ENCODE results near the gene SARDH. TPM values are rescaled to one million over a fixed set of nuclear protein-coding genes. Genes with fewer than 3 reads are reported as not detected.

SARDH gene
- total RNA-seq, 1 donor from 2014 or later, result 1.2 TPM

DNA sequence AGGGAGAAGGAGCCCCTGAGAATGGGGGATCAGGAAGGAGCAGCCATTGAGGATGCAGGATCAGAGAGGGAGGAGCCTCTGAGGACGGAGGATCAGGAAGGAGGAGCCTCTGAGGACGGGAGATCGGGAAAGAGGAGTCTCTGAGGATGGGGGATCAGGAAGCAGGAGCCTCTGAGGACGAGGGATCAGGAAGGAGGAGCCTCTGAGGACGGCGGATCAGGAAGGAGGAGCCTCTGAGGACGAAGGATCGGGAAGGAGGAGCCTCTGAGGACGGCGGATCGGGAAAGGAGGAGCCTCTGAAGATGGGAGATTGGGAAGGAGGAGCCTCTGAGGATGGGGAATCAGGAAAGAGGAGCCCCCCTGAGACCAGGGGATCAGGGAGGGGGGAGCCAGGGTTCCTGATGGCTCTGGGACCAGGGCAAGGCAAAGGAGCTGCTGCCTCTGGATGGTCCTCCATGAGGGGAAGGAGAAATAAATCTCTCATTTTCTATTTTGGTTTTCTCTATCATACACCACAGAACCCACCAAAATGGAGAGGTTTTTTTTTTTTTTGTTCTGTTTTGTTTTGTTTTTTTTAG is 22.6 kb upstream of the SARDH start:
- no peaks in the 10 kb centered on the region for H3K27me3 Mint-ChIP-seq (ENCODE audit: low read depth)
- no peaks in the 10 kb centered on the region for H3K9me3 Mint-ChIP-seq (ENCODE audit: low read depth)
- H3K4me1 Mint-ChIP-seq (ENCODE audit: low read depth), result peaks cover 6% of the 10 kb centered on the region
- TF ChIP-seq, protein P1, sequence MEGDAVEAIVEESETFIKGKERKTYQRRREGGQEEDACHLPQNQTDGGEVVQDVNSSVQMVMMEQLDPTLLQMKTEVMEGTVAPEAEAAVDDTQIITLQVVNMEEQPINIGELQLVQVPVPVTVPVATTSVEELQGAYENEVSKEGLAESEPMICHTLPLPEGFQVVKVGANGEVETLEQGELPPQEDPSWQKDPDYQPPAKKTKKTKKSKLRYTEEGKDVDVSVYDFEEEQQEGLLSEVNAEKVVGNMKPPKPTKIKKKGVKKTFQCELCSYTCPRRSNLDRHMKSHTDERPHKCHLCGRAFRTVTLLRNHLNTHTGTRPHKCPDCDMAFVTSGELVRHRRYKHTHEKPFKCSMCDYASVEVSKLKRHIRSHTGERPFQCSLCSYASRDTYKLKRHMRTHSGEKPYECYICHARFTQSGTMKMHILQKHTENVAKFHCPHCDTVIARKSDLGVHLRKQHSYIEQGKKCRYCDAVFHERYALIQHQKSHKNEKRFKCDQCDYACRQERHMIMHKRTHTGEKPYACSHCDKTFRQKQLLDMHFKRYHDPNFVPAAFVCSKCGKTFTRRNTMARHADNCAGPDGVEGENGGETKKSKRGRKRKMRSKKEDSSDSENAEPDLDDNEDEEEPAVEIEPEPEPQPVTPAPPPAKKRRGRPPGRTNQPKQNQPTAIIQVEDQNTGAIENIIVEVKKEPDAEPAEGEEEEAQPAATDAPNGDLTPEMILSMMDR (IDR thresholded peaks at IDR 0.05), result no peak
- H3K27ac Mint-ChIP-seq (ENCODE audit: unreplicated experiment), result no peak overlapping the region
- H3K36me3 Mint-ChIP-seq (ENCODE audit: low read depth), result peaks cover 7% of the 10 kb centered on the region
- no peak for DNase-seq (ENCODE audit: low spot score)
- H3K4me3 Mint-ChIP-seq (ENCODE audit: unreplicated experiment), result no peak overlapping the region

DNA sequence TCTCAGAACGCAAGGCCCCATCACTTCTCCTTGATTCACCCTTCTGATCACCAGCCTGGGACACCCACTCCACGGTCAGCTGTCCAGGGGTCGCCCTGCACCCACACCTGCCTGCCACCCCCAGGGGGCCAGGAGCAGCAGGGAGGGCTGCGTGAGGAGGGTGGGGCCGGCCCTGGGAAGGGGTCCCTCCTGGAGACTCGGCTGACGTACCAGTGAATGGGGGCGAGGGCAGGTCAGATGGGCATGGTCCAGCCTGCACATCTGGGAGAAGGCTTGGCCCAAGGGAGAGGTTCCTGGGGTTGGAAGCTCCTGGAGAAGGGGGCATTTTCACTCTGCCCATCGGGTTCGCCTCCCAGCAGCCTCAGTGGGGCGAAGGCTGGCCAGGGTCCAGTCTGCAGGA is 21.8 kb upstream of the SARDH start:
- peaks cover 10% of the 10 kb centered on the region for H3K36me3 Mint-ChIP-seq (ENCODE audit: low read depth)
- peaks cover 6% of the 10 kb centered on the region for H3K4me1 Mint-ChIP-seq (ENCODE audit: low read depth)
- H3K9me3 Mint-ChIP-seq (ENCODE audit: low read depth), result no peaks in the 10 kb centered on the region
- H3K27ac Mint-ChIP-seq (ENCODE audit: unreplicated experiment), result no peak overlapping the region
- TF ChIP-seq, protein P1 (IDR thresholded peaks at IDR 0.05), result no peak
- no peak for DNase-seq (ENCODE audit: low spot score)
- no peak overlapping the region for H3K4me3 Mint-ChIP-seq (ENCODE audit: unreplicated experiment)
- no peaks in the 10 kb centered on the region for H3K27me3 Mint-ChIP-seq (ENCODE audit: low read depth)

DNA sequence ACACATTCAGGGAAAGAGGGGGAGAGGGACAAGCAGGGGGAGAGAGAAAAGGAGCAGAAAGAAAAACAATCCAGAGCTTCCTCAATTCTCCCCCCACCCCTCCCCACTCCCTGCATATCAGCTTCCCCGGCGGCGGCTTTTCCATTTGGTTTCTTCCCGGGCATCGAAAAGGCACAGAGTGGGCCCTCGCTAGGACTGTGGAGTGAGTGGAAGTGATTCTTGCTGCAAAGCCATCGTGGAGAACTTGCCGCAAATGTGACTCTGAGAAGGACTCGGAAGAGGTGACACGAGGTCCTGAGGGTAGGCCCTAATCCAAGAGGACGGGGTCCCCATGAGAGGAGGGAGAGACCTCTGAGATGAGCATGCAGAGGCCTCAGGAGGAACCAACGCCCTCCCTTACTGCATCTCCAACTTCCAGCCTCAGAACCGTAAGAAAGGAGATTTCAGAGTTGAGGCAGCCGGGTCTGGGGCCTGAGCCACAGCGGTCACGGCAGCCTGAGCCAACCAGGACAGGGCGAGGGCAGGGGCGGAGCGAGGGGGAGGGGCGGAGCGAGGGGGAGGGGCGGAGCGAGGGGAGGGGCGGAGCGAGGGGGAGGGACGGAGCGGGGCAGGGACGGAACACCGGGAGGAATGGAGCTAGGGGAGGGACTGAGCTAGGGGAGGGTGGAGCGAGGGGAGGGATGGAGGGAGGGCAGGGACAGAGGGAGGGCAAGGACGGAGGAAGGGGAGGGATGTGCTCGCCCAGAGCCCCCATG is 21.2 kb upstream of the SARDH start:
- Mint-ChIP-seq H3K4me3 (ENCODE audit: unreplicated experiment) (no peak overlapping the region), H3K4me1 (ENCODE audit: low read depth) (peaks cover 6% of the 10 kb centered on the region), H3K36me3 (ENCODE audit: low read depth) (peaks cover 11% of the 10 kb centered on the region), H3K27ac (ENCODE audit: unreplicated experiment) (no peak overlapping the region), H3K9me3 (ENCODE audit: low read depth) (no peaks in the 10 kb centered on the region), H3K27me3 (ENCODE audit: low read depth) (no peaks in the 10 kb centered on the region)
- no peak for DNase-seq (ENCODE audit: low spot score)
- TF ChIP-seq, protein P1 (IDR thresholded peaks at IDR 0.05), result no peak

DNA sequence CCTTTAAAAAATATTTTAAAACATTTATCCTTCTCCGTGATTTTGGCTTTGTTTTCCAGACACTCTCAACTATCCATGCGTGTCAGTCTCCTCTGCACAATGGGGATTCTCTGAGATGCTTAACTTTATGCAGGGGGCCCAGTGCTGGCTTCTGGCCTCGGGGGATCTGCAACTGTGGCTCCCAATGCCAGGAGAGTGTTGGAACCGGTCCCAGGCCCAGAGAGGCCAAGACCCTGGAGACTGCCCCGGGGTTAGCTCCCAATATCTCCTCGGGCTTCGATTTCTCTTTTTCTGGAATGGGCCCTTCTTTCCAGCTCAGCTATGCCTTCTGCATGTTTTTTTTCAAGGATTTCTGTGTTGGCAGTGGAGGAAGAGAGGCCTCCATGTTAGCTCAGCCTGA is 20.1 kb upstream of the SARDH start:
- H3K9me3 Mint-ChIP-seq (ENCODE audit: low read depth), result no peaks in the 10 kb centered on the region
- no peak overlapping the region for H3K27ac Mint-ChIP-seq (ENCODE audit: unreplicated experiment)
- no peaks in the 10 kb centered on the region for H3K4me1 Mint-ChIP-seq (ENCODE audit: low read depth)
- peaks cover 7% of the 10 kb centered on the region for H3K36me3 Mint-ChIP-seq (ENCODE audit: low read depth)
- H3K4me3 Mint-ChIP-seq (ENCODE audit: unreplicated experiment), result no peak overlapping the region
- no peaks in the 10 kb centered on the region for H3K27me3 Mint-ChIP-seq (ENCODE audit: low read depth)
- TF ChIP-seq, protein P1 (IDR thresholded peaks at IDR 0.05), result no peak
- DNase-seq (ENCODE audit: low spot score), result no peak

DNA sequence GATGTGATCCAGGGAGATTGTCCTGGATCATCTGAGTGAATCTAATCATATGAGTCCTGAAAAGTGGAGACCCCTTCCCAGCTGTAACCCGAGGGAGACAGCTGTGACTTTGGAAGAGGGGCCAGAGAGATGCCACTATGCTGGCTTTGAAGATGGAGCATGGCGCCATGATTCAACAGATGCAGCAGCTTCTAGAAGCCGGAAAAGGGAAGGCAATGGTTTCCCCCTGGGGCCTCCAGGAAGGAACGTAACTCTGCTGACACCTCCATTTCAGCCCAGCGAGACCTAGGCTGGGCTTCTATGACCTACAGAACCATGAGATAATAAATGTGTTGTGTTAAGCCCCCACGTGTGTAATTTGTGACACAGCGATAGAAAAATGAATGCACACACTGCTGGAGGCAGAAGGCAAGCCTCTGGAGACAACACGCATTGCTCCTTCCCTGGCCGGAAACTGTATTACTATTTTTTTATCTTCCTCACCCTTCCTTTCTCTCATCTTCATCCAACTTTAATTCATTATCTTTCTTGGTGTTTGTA is 16.6 kb upstream of the SARDH start:
- Mint-ChIP-seq H3K4me3 (ENCODE audit: unreplicated experiment) (no peak overlapping the region), H3K27me3 (ENCODE audit: low read depth) (peaks cover 7% of the 10 kb centered on the region), H3K9me3 (ENCODE audit: low read depth) (peaks cover 10% of the 10 kb centered on the region), H3K36me3 (ENCODE audit: low read depth) (peaks cover 7% of the 10 kb centered on the region), H3K4me1 (ENCODE audit: low read depth) (no peaks in the 10 kb centered on the region), H3K27ac (ENCODE audit: unreplicated experiment) (no peak overlapping the region)
- TF ChIP-seq, protein P1 (IDR thresholded peaks at IDR 0.05), result no peak
- DNase-seq (ENCODE audit: low spot score), result no peak

Data from chondrocyte (in vitro differentiated cells).